Measurements from ENCODE around the gene FAN1. TPM values are rescaled to one million over a fixed set of nuclear protein-coding genes. Genes with fewer than 3 reads are reported as not detected.
A peak's percentile ranks its signal among the peaks of the same experiment; 100 is the strongest.

The FAN1 gene
- total RNA-seq, 6 donors from 2014 or later = 10.2 to 22.0 (median 14.8) TPM

GRCh38 chr15:30985081-30985531 is 81.4 kb downstream of the FAN1 start:
- DNase-seq (no peak), ATAC-seq (ENCODE audit: low FRiP score in 2 of 2) (peak; percentile 37 to 51)
- no peaks in the 10 kb centered on the region for H3K9me3 ChIP-seq
- TF ChIP-seq EP300 (IDR thresholded peaks at IDR 0.05) = no peak
- TF ChIP-seq POLR2A (IDR thresholded peaks at IDR 0.05) = no peak
- no peak for TF ChIP-seq POLR2AphosphoS5 (IDR thresholded peaks at IDR 0.05)
- no peak for TF ChIP-seq CTCF (IDR thresholded peaks at IDR 0.05)
- peak overlapping the region in 3 of 4 donors; percentile 19 to 67 (median 67) for H3K27ac ChIP-seq
- peaks cover 47 to 62% (median 58%) of the 10 kb centered on the region in 4 donors for H3K4me1 ChIP-seq
- peak overlapping the region in 1 of 4 donors; percentile 3 for H3K4me3 ChIP-seq
- H3K27me3 ChIP-seq = no peaks in the 10 kb centered on the region
- 15 to 30% methylated on average over 2 to 3 of the region's 3 CpGs for WGBS, 2 donors
- H3K36me3 ChIP-seq = peaks cover 2 to 35% (median 10%) of the 10 kb centered on the region in 4 donors

- H3K4me3 ChIP-seq = peak overlapping the region in 3 of 4 donors; percentile 57 to 94 (median 91)
- no peaks in the 10 kb centered on the region for H3K9me3 ChIP-seq
- WGBS, 2 donors = 46 to 49% methylated on average over 2 of the region's 2 CpGs
- ATAC-seq (ENCODE audit: low FRiP score in 2 of 2) (no peak), DNase-seq (no peak)
- TF ChIP-seq CTCF (IDR thresholded peaks at IDR 0.05) = peak in 1 of 6 experiments; percentile 20
- TF ChIP-seq POLR2AphosphoS5 (IDR thresholded peaks at IDR 0.05) = no peak
- peaks cover 28 to 51% (median 37%) of the 10 kb centered on the region in 4 donors for H3K4me1 ChIP-seq
- H3K27ac ChIP-seq = peak overlapping the region in 3 of 4 donors; percentile 29 to 99 (median 92)
- peaks cover 0 to 23% (median 5%) of the 10 kb centered on the region in 4 donors for H3K36me3 ChIP-seq
- H3K27me3 ChIP-seq = no peaks in the 10 kb centered on the region
Observed at GRCh38 chr15:30990036-30990435, 86.3 kb downstream of the FAN1 start.

GRCh38 chr15:30990446-30991254 is 86.9 kb downstream of the FAN1 start:
- H3K9me3 ChIP-seq = no peaks in the 10 kb centered on the region
- ATAC-seq (ENCODE audit: low FRiP score in 2 of 2) (peak; percentile 19 to 28), DNase-seq (no peak)
- H3K36me3 ChIP-seq = peaks cover 0 to 17% (median 5%) of the 10 kb centered on the region in 4 donors
- H3K4me1 ChIP-seq = peaks cover 22 to 45% (median 31%) of the 10 kb centered on the region in 4 donors
- 3 to 4% methylated on average over 20 to 24 of the region's 24 CpGs for WGBS, 2 donors
- H3K27me3 ChIP-seq = no peaks in the 10 kb centered on the region
- H3K27ac ChIP-seq = peak overlapping the region; percentile 92 to 99 (median 98)
- peak overlapping the region; percentile 50 to 94 (median 74) for H3K4me3 ChIP-seq
- TF ChIP-seq EP300 (IDR thresholded peaks at IDR 0.05) (no peak), POLR2A (IDR thresholded peaks at IDR 0.05) (no peak), POLR2AphosphoS5 (IDR thresholded peaks at IDR 0.05) (no peak), CTCF (IDR thresholded peaks at IDR 0.05) (no peak)

GRCh38 chr15:30991255-30992235 is 87.8 kb downstream of the FAN1 start, which contains the start of gene MTMR10:
MTMR10 (minus strand) TSS chr15:30991628; CDS start chr15:30991506, 122 bp downstream.
- peak; percentile 76 to 97 for DNase-seq
- Histone ChIP-seq H3K4me1 (peaks cover 16 to 39% (median 26%) of the 10 kb centered on the region in 4 donors), H3K27ac (peak within 1 kb of the TSS; percentile 92 to 99 (median 98)), H3K27me3 (no peaks in the 10 kb centered on the region), H3K36me3 (peaks cover 0 to 9% (median 0%) of the 10 kb centered on the region in 4 donors), H3K4me3 (peak within 1 kb of the TSS; percentile 50 to 94 (median 74)), H3K9me3 (no peaks in the 10 kb centered on the region)
- peak; percentile 96 to 99 for ATAC-seq (ENCODE audit: low FRiP score in 2 of 2)
- 0 to 1% methylated on average over 12 to 82 of the region's 114 CpGs for WGBS, 2 donors
- TF ChIP-seq CTCF (IDR thresholded peaks at IDR 0.05) (peak in 2 of 6 experiments; percentile 19 to 26), POLR2A (IDR thresholded peaks at IDR 0.05) (peak in 3 of 4 donors; percentile 85 to 95 (median 93)), EP300 (IDR thresholded peaks at IDR 0.05) (no peak), POLR2AphosphoS5 (IDR thresholded peaks at IDR 0.05) (peak; percentile 65 to 86)

All from upper lobe of left lung (tissue), 6 donors.